Parietal lobe (tissue), 2 donors: ENCODE results near the gene FKBP5. TPM values are rescaled to one million over a fixed set of nuclear protein-coding genes. Genes with fewer than 3 reads are reported as not detected.

ENCODE experiments used
- small RNA-seq: library from RNA; depleted of rRNA; stranded (forward); fragments of <200 nt; gene quantifications from one replicate; pipeline ENCODE3, GENCODE V24; 2014; ENCODE audit warnings: low replicate concordance
- total RNA-seq: library from RNA; depleted of rRNA; stranded (reverse); fragments of >200 nt; gene quantifications from one replicate; pipeline ENCODE4 v1.2.3, GENCODE V29; 2014

The FKBP5 gene
- total RNA-seq = 2.8 TPM

GRCh38 chr6:35688605-35689322 is at the start of gene FKBP5:
Gene FKBP5 (minus strand): TSS chr6:35688915. CDS start chr6:35642824, 46,091 bp downstream.

GRCh38 chr6:35736982-35737412 is 48.3 kb upstream of the FKBP5 start, which contains the start of gene ARMC12:
Gene ARMC12 (plus strand): TSS chr6:35737032. CDS start chr6:35737109, 77 bp downstream.

Small RNA genes within 50 kb of the gene (small RNA-seq; reads per million reads assigned to genes)
- not detected for gene MIR5690
- not detected for gene RF00561

Other genes with a start within 250 kb of the FKBP5 start
- 10.3 TPM for gene FANCE, start 236.6 kb downstream of the FKBP5 start, total RNA-seq
- 1,098 TPM for gene RPL10A, start 220.5 kb downstream of the FKBP5 start, total RNA-seq
- gene TEAD3, start 191.8 kb downstream of the FKBP5 start, total RNA-seq = 0.63 TPM
- not detected for gene TULP1, start 176.0 kb downstream of the FKBP5 start, total RNA-seq
- 0.31 TPM for gene ARMC12, start 48.1 kb upstream of the FKBP5 start, total RNA-seq
- gene CLPSL2, start 87.7 kb upstream of the FKBP5 start, total RNA-seq = not detected
- gene CLPSL1, start 92.1 kb upstream of the FKBP5 start, total RNA-seq = not detected
- not detected for gene CLPS, start 108.4 kb upstream of the FKBP5 start, total RNA-seq
- 1.6 TPM for gene LHFPL5, start 116.4 kb upstream of the FKBP5 start, total RNA-seq
- 139 TPM for gene SRPK1, start 232.2 kb upstream of the FKBP5 start, total RNA-seq